Right hindlimb (tissue), 1 donor: ENCODE results near the gene CEP78.

Experiments
- DNase-seq: peaks from one replicate; pipeline ENCODE4 v3.0.0-alpha.2; 2018

The CEP78 gene

DNA sequence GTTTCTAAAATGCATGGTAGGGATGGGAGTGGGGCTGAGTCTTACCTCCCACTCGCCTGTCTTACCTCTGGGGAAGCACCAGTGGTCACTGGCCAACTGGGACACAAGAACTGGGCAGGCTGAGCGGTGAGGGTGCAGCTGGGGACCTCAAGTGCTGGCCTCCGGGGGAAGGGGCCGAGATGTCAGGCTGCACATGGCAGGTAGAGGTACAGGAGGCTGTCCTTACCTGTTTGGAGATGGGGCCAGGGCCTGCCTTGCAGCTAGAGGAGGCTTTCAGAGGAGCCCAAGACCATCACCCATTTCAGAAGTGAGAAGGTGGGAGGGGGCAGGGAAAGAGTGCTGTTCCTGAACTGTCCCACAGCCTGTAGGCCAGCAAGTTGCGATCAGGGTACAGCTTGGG is 75.2 kb downstream of the CEP78 start:
- DNase-seq: no peak

DNA sequence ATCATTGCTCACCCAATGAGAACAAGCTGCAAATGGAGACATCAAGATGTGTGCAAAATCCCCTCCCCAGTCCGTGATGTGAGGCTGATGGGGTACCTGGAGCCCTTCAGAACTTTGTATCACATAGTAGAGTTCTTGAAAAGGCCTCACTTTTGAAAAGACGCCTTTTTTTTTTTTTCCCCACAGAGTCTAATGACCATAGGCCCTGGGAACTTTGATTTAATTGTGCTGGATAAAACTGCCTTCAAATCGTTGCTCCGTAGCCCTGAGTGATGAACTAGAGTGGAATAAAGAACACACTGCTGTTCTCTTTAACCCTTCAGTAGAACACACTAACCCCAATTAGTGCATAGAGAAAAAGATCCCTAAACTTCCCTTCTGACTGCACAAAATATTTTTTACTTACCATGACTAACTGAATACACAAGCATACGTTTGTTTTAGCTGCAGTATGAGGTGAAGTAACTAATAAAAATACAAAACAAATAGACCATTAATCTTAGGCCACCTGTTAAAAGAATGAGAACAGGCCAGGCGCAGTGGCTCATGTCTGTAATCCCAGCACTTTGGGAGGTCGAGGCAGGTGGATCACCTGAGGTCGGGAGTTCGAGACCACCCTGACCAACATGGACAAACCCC is 76.1 kb downstream of the CEP78 start:
- no peak for DNase-seq

DNA sequence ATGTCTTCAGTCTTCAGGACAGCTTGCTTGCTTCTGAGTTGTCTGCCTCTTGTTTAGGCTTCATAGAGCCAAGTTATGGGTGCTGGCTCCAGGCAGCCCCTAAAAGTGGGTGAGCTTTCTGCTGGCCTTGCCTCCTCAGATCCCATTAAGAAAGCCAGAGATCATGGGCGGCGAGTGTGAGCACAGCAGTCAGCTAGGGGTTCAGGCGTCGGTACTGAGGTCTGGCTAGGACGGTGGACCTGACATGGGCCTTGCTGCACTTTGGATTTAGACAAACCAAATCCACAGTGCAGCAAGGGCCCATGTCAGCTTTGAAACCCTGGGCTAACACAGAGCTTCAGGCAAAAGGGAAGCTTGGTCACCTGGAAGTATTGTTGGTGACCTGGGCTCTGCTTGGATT is 78.7 kb downstream of the CEP78 start:
- DNase-seq: no peak

DNA sequence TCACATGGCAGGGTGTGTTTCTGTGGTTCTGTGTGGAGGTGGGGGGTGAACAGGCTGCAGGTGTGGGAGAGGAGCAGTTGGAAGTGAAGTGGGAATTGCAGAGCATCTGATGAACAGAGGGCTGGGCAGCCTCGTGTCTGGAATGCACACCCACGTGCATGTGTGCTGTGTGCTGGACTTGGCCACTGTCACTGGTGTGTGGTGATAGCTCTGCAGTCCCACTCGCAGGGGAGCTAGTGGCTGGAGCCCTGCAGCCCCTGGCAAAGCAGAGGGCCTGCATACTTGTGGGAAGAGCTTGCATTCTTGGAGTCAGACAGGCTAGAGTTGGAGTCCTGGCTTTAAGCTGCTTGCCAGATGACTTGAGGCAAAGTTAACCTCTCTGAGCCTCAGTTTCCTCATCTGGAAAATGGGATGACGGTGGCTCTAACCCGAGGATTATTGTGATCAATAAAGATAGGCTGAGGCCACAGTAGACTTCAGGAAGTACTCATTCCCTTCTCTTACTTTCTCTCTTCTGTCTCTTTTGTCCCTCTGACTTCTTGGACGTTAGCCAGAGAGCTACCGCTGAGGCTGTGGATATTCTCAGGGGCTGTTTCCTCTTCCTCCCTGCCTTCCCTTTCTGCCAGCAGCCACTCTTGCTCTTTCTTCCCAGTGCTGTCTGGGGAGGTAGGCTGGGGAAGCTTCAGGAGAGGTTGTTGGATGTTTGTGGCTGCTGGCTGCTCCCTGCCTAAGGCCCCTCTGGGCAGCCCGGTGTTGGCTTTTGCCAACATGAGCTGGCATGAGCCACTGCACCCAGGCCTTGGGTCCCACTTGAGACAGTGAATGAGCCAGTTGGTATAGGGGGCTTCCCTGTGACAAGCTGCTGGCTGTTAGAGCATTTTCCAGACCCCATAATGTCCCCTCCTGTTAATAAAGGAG is 79.3 kb downstream of the CEP78 start:
- no peak for DNase-seq

DNA sequence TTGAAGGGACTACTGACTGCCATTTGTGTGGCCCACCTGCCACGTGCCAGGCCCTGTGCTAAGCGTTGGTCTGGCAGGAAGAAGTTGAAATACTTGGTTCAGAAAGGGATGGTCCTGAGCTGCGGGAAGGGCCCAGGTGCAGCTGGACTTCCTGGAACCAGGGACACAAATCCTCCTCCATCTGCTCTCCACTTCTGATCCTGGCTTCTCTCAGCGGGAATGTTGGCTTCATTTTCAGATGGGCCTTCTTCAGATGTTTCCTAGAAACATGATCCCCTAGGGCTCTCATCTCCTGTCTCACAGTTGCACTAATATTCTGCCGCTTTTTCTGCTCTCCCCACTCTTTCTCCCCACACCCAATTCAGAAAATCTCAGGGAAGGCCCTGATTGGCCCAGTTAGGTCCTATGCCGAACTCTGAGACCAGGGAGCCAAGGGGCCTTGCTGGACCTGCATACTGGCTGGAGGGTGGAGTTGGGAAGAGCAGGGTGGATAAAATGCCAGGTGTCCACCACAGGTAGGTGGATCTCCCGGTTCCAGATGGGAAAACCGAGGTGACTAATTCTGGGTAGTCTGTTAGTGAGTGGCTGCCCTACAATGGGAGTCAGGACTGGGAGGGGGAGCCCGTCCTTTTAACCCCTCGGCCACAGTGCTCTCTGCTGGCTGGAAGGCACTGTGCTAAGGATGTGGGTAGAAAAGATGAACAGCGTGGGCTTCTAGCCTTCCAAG is 80.5 kb downstream of the CEP78 start:
- no peak for DNase-seq

DNA sequence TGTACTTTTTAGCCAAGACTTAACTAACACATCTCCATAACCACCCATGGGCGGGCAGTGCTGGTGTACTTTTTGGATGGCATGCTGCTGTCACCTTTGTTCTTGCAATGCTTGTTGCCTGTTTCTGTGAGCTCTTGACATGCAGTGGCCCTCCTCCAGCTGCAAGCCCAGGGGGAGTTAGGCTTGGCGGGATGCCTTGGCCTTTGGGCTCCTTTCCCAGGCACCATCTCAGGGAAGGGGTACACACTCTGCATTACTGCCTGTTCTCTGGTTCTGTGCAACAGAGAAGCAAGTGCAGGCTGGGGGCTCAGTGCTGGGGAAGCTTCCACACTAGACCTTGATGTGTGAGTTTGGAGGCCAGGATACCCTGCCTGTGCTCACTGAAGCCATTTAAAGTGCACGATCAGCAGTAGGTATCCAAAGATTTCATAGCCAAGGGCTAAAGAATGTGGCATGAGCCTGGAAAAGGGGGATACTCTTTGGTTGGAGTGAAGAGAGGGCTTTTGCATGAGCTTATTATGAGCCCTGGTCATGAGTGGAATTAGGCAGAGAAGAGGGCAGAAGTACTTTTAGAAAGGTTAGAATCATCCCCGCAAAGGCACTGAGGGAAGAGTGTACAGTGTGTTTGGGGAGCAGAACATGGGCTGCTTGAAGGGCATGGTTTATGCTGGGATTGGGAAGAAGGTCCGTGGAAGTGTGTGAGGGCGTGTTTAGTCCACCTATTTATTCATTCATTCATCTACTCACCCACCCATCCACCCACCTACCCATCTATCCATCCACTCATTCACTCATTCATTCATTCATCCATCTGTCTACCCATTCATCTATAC is 83.5 kb downstream of the CEP78 start:
- DNase-seq: peak; percentile 42

DNA sequence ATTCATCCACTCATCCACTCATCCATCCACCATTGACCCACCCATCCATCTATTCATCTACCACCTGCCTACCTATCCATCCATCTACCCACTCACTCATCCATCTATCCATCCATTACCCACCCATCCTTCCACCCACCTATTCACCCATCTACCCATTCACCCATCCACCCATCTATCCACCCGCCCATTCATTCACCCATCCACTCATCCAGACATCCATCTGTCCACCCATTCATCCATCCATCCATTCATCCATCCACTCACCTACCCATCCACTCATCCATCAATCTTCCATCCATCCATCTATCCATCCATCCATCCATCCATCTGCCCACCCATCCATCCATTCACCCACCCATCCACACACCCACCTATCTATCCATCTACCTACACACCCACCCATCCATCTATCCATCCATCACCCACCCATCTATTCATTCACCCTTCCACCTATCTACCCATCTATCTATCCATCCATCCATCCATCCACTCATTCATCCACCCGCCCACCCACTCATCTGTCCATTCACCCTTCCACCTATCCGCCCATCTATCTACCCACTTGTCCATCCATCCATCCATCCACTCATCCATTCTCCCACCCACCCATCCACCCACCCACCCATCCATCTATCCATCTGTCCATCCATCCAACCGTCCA is 84.3 kb downstream of the CEP78 start:
- DNase-seq: no peak

DNA sequence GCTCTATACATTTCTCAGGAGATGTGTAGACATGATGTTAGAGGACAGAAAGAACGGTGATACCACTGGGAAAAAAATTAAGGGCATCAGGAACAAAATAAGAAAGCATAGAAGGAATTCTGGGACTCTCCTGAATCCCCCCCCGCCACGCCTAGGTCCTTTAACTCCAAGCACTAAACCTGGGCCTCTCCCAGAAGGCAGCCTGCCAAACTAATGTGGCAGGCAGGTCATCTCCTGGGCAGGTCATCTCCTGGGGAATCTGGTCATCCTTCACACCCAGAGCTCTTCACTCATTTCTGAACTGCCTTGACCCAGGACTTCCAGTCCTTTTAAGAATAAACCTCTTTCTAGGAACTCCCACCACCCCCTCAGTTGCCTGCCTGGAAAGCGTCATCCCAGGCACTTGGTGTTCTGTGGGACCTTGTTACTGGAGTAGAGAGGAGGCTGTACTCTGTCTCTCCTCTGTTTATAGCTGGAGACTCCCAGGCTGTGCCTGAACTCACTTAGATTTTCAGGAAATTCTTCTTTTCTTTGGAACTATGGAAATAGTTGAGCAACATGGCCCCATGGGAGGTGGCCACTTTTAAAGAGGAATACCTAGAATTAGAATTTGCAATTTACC is 85.1 kb downstream of the CEP78 start:
- DNase-seq: no peak

DNA sequence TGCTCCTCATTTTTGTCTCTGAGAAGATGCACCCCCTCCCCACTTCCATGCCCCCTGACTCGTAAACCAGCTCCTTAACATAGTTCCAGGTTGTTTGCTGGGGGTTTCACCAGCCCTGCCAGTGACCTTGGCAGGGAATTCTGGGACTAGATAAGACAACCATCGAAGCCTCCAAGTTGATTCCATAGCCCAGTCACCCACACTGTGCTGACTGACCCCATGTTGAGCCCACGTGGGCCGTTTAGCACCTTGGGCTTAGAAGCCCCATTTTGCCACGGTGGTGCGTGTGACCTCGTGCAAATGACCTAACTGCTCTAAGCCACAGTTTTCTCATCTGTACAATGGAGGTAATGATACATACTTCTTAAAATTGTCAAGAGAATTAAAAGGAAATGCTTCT is 85.6 kb downstream of the CEP78 start:
- DNase-seq: no peak

DNA sequence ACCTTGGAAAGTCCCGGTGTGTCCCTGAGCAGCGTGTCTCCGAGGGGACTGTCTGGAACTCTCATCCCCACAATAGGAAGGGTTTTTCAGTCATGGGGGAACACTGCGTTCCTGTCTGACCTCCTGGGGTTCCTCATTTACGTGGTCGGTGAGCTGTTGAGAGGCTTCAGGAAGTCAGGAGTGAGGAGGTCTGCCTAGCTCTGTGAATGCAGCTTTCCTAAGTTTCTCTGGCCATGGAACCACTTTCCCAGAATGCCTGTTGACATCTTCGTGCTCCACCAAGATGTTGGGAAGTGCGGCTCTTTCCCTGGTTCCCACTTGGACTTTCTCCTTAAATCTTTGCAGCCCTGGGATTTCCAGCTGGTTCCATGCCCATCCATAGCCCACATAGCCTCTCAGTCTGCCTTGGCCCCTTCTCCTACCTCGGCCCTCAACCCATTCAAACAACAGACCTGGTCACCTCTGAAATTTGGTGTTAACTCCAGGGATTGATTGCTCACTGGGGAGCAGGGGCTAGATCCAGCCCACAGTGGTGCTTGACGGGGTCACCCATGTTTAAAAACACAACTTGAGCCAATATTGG is 88.3 kb downstream of the CEP78 start:
- DNase-seq: no peak

DNA sequence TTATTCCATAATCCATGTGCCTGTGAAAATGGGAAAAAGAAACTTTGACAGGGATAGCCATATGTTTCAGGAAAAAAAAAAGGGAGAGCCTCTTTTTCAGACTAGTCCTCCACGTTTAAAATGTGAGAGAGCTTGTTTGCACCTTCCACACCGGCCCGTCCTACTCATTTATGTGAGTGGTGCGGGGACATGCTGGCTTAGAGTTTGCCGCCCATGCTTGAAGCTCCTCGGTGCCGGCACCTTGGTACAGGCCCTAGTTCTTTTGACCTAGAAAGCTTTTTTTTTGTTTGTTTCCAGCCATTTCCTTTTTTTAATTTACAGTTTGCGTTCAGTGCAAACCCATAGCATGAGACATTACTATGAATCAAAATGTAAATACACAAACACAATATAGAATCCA is 88.8 kb downstream of the CEP78 start:
- DNase-seq: no peak

DNA sequence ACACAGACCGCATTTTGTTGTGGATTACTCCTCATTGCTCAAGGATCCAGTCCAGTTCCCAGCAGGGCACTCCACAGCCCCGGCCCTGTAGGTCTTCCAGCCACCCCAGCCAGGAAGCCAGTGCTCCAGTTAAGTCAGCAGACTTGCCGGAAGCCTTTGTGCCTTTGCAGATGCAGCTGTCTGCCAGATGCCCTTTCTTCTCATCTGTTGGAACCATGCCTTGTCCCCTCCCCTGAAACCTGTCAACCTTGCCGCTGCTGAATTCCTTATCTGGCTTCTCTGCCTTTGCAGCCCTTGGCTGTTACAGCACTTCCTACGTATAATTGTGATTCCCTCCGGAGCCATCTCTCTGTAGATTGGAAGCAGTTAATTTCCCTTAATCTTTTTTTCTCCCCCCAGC is 89.5 kb downstream of the CEP78 start:
- peak; percentile 67 for DNase-seq

DNA sequence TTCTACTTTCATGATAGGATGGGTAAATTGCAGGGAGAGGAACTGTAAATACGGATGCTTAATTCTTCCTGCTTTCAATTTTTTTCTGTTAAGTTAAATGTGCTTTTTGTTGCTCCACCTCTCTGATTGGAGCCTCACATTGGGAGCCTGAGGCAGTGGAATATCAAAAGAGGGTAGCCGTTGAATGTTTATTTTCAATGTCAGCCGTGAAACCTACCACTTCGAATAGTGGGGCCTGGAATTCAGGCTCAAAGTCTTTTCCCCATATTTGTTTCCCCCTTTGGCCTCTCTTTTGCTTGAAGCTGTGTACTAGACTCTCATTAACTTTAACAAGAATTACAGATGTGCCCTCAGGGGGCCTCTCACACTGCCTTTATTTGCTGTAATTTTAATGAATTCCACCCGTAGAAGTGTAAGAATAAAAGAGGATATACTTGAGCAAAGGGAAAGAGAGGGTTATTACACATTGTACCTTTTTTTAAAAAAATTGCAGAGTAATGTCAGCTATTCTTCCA is 90.0 kb downstream of the CEP78 start:
- no peak for DNase-seq

DNA sequence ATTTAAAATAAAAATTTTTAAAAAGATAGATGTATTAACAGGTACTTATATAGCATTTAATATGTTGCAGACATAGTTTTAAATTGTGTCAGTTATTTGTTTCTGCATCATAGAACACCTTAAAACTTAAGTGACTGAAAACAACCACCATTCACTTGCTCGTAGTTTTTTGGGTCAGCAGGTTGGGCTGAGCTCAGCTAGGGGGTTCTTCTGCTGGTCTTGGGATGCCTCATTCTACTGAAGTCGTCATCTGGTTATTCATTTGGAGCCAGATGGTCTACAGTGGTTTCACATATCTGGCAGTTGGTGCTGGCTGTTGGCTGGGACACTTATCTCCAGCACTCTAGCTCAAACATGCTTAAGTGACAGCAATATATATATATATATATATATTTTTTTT is 90.7 kb downstream of the CEP78 start:
- DNase-seq: no peak
